ENCODE measurements around the gene SRA1. TPM values are rescaled to one million over a fixed set of nuclear protein-coding genes. Genes with fewer than 3 reads are reported as not detected.

Gene SRA1
- total and polyA plus RNA-seq, 2 of the 13 experiments (the other 11 are each of a cell fraction or from before 2014, with no cell fraction given) = 14.2 to 32.8 TPM

- TF ChIP-seq MIER3 (CRISPR knock-in tag; IDR thresholded peaks at IDR 0.05; ENCODE audit: borderline replicate concordance) = no peak; the same call in 1 of the 2 replicates
- 0 out of 2 replicates have a peak, but pooled peaks have one; percentile 40 for TF ChIP-seq ZNF276 (CRISPR knock-in tag; IDR thresholded peaks at IDR 0.05; ENCODE audit: low read depth)
- no peak for TF ChIP-seq HOXA9 (CRISPR knock-in tag; IDR thresholded peaks at IDR 0.05; ENCODE audit: borderline replicate concordance)
- TF ChIP-seq GATAD2A (CRISPR knock-in tag; IDR thresholded peaks at IDR 0.05) = peak; percentile 13; the same call in 1 of the 2 replicates
- TF ChIP-seq ZKSCAN1 (IDR thresholded peaks at IDR 0.05; ENCODE audit: low read length) = no peak
- TF ChIP-seq ZNF607 (CRISPR knock-in tag; IDR thresholded peaks at IDR 0.05; ENCODE audit: borderline replicate concordance) = no peak
- peak; percentile 83 for TF ChIP-seq HNF4A (CRISPR knock-in tag; IDR thresholded peaks at IDR 0.05)
- TF ChIP-seq TCF7 (IDR thresholded peaks at IDR 0.05; ENCODE audit: low read depth) = no peak
- TF ChIP-seq ZNF777 (CRISPR knock-in tag; IDR thresholded peaks at IDR 0.05) = peak; percentile 51; the same call in 1 of the 2 replicates
- 0 out of 2 replicates have a peak, but pooled peaks have one; percentile 34 for TF ChIP-seq SP140L (CRISPR knock-in tag; IDR thresholded peaks at IDR 0.05; ENCODE audit: borderline replicate concordance)
- peak; percentile 68 for TF ChIP-seq RAD51 (IDR thresholded peaks at IDR 0.05; ENCODE audit: borderline replicate concordance)
- peak; percentile 77 for TF ChIP-seq FOXP4 (CRISPR knock-in tag; IDR thresholded peaks at IDR 0.05)
- peak; percentile 62; the same call in 1 of the 2 replicates for TF ChIP-seq SMAD1 (CRISPR knock-in tag; IDR thresholded peaks at IDR 0.05; ENCODE audit: borderline replicate concordance, low read depth)
- peak; percentile 82; the same call in 1 of the 2 replicates for TF ChIP-seq ZNF614 (CRISPR knock-in tag; IDR thresholded peaks at IDR 0.05; ENCODE audit: borderline replicate concordance)
- TF ChIP-seq ZNF383 (CRISPR knock-in tag; IDR thresholded peaks at IDR 0.05; ENCODE audit: borderline replicate concordance) = no peak
- peak; percentile 43; the same call in 1 of the 2 replicates for TF ChIP-seq HOMEZ (CRISPR knock-in tag; IDR thresholded peaks at IDR 0.05; ENCODE audit: low read depth)
- TF ChIP-seq HNF4G (IDR thresholded peaks at IDR 0.05; ENCODE audit: borderline replicate concordance, low read depth, low read length) = peak; percentile 72; the same call in 1 of the 2 replicates
- TF ChIP-seq HNF4G (CRISPR knock-in tag; IDR thresholded peaks at IDR 0.05; ENCODE audit: borderline replicate concordance, low read depth) = 0 out of 2 replicates have a peak, but pooled peaks have one; percentile 65
- no peak for TF ChIP-seq MAFG (CRISPR knock-in tag; IDR thresholded peaks at IDR 0.05)
- TF ChIP-seq KDM2A (CRISPR knock-in tag; IDR thresholded peaks at IDR 0.05; ENCODE audit: borderline replicate concordance, low read depth) = peak; percentile 96
- TF ChIP-seq TFDP2 (CRISPR knock-in tag; IDR thresholded peaks at IDR 0.05) = peak; percentile 78
- no peak for TF ChIP-seq KDM5A (IDR thresholded peaks at IDR 0.05; ENCODE audit: borderline replicate concordance, low read length)
- TF ChIP-seq CBX1 (IDR thresholded peaks at IDR 0.05; ENCODE audit: low read depth) = peak; percentile 95
- peak; percentile 21; the same call in 1 of the 2 replicates for TF ChIP-seq MIER2 (CRISPR knock-in tag; IDR thresholded peaks at IDR 0.05)
Measured at GRCh38 chr5:140547508-140548299, 9.6 kb downstream of the SRA1 start, which contains the start of gene EIF4EBP3 (continued).

Data from HepG2 (cell line).